OCI-LY1 (cell line): ENCODE data around the gene ALMS1.

Experiments used
- EZH2 ChIP-seq: fragments of 200-600 bp; sonication (generic), shearing (Covaris generic); IDR thresholded peaks from 2 replicates; pipeline ENCODE4 v1.8.0; 2017; ENCODE audit warnings: borderline replicate concordance, mixed run types, mild to moderate bottlenecking, antibody characterized with exemption, low read length, moderate library complexity, mixed read lengths
- TF ChIP-seq, protein P1 (sequence below): fragments of 200-600 bp; sonication (generic), shearing (Covaris generic); IDR thresholded peaks from 2 replicates; pipeline ENCODE4 v1.5.1; 2017; ENCODE audit warnings: mild to moderate bottlenecking, antibody characterized with exemption, low read length, moderate library complexity, mixed read lengths

DNA sequence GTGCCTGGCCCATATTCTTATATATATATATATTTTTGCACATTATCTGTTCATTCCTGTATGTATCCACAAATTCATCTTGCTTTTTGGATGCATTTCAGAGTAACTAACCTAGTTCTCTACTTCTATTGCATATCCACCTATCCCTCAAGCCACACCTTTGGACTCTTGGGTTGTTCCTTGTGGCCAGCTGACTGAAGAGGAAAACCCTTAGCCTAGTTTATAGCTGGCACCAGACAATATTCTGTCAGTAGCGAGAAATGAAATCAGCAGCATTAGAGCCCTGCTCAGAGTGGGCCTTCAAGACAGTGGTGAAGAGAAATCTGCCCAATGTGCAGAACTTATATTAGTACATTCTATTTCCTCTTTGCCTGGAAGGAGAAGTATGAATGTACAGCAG, 19.6 kb upstream of the ALMS1 start:
- TF ChIP-seq, protein P1, sequence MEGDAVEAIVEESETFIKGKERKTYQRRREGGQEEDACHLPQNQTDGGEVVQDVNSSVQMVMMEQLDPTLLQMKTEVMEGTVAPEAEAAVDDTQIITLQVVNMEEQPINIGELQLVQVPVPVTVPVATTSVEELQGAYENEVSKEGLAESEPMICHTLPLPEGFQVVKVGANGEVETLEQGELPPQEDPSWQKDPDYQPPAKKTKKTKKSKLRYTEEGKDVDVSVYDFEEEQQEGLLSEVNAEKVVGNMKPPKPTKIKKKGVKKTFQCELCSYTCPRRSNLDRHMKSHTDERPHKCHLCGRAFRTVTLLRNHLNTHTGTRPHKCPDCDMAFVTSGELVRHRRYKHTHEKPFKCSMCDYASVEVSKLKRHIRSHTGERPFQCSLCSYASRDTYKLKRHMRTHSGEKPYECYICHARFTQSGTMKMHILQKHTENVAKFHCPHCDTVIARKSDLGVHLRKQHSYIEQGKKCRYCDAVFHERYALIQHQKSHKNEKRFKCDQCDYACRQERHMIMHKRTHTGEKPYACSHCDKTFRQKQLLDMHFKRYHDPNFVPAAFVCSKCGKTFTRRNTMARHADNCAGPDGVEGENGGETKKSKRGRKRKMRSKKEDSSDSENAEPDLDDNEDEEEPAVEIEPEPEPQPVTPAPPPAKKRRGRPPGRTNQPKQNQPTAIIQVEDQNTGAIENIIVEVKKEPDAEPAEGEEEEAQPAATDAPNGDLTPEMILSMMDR = no peak
- TF ChIP-seq EZH2 = no peak
